KBM-7 (cell line): ENCODE results near the gene TCF7.
A peak's percentile ranks its signal among the peaks of the same experiment; 100 is the strongest.

Experiments used
- DNase-seq: peaks from one replicate; pipeline ENCODE4 v3.0.0-alpha.2; 2015
- in situ Hi-C: fragments of 300-500 bp; cut with MboI; formaldehyde crosslinking; loops from 2 replicates; pipeline ENCODE4 v1.14.3; 2020; ENCODE audit warnings: low sequenced_read_pairs, low pct_unique_long_range_greater_than_20kb, mixed read lengths

TCF7 gene

DNA sequence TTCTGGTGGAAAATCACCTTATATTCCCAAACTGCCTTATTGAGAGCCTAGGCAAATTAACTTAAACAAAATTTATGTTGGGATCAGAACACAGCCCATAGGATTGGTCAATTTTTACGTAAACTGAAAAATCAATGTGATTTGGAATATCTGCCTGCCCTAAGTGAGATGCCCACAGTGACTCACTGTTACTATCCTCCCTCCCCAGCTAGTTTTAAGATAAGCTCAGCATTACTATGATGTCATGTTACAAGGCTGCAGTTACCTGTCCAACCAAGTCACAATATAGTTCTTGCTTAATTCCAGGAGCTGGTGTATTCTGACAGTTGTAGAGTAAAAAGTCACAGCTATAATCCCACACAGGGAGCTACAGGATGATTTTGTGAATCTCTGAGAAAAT lies 39.2 kb downstream of the TCF7 start:
- in situ Hi-C loops: no loop called here
- no peak for DNase-seq

DNA sequence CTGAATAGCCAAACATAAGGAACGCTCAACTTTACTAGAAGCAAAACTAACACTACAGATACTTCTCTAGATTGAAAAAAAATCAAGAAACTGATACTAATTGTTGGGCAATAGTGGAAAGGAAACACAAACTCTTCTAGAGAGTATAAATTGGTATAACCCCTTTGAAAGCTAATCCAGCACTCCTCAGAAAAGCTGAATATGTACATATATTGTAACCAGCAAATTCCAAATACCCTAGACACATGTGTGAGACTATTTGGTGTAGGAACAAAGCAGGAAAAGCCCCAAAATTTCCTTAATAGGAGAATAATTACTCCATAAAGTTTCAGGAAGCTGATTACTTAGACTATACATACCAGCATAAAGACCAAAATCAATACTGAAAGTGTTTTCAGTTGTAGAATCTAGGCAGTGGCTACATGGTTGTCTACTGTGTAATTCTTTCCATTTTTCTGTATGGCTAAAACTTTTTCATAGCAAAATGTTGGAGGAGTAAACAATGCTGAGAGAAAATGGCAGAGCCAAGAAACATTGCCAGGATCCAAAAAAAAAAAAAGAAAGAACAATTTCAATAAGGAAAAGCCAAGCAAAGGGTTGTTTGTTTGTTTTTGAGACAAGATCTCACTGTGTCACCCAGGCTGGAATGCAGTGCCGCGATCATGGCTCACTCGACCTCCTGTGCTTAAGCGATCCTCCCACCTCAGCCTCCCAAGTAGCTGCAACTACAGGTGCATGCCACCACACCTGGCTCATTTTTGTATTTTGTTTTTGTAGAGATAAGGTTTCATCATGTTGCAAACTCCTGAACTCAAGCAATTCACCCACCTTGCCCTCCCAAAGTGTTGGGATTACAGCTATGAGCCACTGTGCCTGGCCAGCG lies 47.3 kb downstream of the TCF7 start:
- in situ Hi-C loops: no loop called here
- DNase-seq: no peak

DNA sequence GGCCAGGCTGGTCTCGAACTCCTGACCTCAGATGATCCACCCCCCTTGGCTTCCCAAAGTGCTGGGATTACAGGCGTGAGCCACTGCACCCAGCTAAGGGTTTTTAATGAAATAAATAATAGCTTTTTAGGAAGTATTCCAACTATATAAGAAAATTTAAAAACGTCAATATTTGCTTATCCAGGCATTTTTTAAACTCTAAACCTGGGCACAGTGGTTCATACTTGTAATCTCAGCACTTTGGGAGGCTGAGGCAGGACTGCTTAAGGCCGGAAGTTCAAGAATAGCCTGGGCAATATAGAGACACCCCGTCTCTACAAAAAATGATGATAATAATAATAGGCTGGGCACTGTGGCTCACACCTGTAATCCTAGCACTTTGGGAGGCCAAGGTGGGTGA lies 48.1 kb downstream of the TCF7 start:
- in situ Hi-C loops: no loop called here
- no peak for DNase-seq

DNA sequence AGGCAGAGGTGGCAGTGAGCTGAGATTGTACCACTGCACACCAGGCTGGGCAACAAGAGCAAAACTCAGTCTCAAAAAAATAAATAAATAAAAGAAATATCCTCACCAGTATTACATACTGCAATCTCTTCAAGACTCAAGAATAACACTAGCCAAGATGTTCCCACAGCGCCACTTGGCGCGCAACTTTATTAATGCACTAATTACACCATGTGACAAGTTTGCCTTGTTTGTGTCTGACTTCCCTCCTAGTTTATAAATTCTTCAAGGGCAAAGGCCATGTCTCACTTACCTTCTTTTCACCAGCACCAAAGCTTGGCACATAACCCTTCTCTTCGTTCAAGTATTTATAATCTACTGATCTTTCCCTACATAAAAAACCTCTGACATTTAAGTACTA lies 57.5 kb downstream of the TCF7 start:
- no peak for DNase-seq
- in situ Hi-C loops: no loop called here

DNA sequence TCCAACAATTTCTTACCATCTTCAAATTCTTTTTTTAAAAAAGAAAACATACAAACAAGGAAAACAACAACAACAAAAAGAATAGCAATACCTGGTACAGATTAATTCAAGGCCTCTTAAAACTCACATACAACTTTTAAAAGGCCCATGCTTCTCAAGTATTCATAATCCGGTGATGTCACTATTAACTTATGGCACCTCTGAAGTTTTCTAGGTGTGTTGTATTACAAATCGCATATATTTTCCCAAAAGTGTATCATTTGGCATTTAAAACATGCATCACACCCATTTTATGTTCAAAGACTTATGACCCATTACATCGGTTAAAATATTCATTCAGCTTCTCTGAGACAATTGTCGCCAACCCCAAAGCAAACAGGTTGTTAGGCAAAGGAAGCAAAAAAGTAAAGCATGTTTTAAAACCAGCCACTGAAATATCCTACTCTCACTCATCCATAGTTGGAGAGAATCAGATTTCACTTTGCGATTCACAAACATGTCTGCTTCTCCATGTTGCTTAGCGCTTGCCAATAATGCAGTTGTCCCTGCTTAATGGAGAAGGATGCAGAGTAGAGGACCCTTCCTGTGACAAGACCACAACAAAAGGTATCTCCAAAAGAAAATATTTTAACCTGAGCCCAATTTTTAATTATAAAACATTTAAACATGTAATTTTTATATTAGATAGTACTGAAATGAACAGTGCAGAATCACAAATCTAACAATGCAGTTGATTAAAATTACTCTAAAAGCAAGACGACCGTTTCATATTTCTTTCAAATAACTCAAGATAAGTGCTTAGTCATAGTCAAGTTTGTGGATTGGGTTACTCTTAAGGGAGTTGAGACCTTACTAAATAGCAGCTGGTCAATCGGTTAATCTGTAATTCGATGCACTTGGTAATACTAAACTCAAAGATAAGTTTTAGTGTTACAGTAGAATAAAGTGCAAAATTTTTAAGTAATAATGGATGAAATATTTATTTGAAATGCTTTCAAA lies 60.7 kb downstream of the TCF7 start:
- in situ Hi-C loops: no loop called here
- peak; percentile 37 for DNase-seq

DNA sequence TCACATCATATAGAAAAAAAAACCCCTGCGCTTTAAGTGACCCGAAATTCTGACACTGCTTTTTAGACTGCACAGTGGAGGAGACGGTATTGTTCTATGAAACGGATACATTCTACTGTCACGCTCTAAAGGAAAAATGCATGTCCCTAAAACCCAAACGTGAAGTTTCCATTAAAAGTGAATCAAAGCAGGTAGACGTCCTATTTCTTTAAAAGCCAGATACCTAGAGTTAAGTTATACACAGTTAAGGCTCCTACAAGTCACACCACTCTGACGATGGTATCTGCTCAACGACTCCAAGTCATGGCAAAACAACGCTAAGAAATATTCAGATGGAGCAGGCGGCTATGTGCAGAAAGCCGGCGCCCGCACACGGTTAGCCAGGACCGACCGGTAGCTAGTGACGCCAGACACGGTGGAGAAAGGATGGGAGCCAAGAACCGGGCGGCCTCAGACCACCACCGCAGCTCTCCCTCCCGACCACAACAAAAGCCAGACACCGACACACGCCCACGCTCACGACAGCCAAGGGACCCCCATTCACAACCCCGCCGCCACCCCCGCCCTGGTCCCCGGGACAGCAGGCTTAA lies 61.5 kb downstream of the TCF7 start:
- DNase-seq: peak; percentile 43
- in situ Hi-C loops: no loop called here

DNA sequence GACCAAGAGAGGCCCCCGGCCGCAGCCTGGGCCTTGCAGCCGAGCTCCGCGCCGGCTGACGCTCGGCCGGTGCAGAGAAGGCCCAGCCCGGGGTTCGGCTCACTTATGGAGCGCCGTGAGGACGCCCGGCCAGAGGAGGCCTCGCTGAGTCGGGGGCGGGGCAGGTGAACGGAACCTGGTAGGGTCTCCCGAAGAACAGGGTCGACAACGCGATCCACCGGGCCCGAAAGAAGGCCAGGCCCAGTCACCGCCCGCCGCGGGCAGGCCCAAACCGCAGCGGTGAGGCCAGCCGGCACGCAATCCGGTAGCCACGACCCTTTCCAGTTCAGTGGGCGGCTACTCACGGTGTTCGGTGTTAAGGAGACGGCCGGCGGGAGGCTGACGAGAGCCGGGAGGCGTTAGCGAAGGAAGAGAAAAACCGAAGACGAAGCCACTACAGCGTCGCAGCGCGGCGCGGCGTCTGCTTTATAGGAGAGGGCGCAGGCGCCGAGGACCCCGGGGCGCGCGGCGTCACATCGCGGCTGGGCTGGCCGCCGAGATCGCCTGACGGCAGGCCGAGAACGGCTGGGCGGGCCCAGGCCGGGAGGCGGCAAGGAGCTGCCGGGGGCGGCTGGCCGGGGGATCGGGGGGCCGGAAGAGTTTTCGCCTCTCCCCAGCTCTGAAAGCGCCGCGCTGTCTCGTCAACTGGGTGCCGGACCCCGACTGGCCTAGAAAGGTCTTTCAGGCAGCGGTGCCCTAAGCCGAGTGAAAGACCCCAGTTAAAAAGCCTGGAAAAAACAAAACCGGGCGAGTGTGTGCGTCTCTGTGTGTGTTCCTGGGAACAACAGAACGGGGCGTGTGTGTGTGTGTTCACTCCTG lies 62.3 kb downstream of the TCF7 start, which contains the start of gene SKP1:
TSS of gene SKP1 (minus strand) at position 440 of the 858 bp plus-strand sequence. CDS start 2,928 bp downstream, outside the sequence.
- in situ Hi-C loops: no loop called here
- peak; percentile 87 for DNase-seq

DNA sequence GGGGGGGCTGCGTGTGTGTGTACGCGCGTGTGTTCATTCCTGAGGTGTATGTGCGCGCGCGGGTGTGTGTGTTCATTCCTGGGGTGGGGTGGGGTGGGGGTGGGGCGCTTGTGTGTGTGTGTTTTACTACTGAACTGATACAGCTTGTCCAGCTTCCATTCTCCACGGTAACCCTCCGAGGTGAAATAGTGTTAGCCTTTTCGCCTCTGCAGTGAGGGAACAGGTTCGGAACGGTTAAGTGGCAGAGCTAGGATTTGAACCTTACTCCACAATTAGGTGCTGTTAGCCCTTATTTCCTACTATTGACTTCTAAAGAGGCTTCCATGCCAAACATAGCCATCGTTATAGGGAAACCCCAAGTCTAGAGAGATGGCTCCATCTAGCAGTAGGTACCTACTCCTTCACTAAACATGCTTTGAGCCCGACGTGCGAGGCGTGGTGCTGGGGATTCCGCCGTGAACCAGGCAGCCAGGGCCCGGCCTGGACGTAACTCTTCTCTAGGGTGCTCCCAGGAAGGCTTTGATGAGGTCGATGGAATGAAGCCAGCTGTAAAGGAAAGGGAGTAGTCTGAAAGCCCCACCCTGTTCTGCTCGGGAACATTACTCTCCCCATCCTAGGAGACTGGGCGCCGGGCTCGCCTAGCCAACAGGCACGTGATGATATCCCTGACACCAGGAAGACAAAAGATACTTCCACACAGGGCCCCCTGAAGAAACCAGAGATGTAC lies 63.1 kb downstream of the TCF7 start:
- in situ Hi-C loops: no loop called here

DNA sequence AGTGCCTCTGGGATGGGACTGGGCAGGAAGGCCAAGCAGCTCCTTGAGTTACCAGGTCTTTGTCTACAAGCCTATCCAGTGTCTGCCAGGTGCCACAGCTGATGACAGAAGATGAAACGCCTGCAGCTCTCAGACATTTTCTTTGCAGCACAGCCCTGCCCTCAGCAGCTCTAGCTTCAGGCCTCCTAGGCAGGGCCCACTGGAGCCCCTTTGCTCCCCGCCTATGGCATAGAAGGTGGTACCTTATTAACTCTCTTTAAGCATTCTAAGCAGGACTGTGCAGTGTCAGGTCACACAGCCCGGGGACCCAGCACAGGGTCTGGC lies 63.6 kb downstream of the TCF7 start:
- in situ Hi-C loops: no loop called here

More for the DNA sequence above, 63.1 kb downstream of the TCF7 start:
- no peak for DNase-seq

DNA sequence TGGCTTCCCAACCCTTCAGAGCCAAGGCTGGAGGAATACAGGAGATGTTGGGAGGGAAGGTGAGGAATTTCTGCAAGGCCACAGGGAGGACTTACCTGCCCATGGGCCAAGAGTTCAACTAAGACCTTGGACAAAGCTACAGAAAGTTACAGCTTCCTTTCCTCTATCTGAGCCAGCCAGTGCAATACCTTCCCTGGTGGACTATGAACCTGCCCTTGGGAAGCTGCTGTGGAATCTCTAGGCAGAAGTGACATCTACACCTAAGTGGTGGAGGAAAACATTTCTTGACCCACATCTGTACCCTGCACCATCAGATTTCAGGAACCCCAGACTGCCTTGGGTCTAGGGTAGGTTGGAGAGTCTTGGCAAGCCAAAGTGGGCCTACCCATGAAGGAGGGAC lies 69.0 kb downstream of the TCF7 start:
- in situ Hi-C loops: no loop called here

More for the DNA sequence above, 63.6 kb downstream of the TCF7 start:
- no peak for DNase-seq

DNA sequence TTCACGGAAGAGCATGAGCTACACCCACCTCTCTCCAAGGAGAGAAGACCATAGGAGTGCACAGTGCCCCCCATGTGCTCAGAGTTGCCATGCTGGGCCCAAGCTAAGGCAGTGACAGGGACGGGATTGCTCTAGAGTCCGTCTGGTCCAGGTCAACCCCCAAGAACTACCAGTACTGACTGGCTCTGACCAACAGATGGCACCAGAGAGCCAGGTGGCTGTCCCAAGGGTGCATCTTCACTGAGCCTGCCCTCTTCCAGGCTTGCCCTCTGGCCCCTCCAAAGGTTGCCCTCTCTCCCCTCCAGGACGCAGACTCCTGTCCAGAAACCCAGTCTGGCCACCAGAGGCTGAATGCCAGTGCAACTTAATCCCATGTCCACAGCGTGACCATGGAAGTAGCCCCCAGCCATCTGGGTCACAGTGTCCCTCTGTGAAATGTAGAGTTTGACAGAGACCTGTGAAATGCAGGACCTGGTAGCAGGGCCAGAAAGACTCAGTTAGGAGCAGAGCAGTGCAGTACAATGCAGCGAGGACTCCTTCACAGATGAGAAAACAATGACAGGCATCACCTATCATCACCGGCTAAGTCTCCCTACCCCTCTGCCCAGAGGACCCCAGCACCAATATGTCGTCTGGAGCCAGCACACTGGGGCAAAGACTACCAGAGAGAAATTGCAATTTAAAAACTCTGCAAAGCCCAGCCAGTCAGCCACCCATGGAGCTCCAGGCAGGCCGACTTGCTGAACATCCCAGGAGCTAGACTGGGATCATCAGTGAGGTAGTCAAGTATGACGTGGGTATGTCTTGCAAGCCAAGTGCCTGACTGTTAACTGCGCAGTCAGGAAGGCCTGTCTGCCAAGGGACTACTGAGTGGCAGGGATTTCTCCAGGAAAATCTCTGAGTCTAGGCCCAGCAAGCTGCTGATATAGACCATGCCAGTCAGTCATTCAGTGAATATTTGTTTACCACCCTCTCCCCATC lies 70.0 kb downstream of the TCF7 start:
- in situ Hi-C loops: no loop called here
- peak; percentile 71 for DNase-seq

More for the DNA sequence above, 69.0 kb downstream of the TCF7 start:
- no peak for DNase-seq

DNA sequence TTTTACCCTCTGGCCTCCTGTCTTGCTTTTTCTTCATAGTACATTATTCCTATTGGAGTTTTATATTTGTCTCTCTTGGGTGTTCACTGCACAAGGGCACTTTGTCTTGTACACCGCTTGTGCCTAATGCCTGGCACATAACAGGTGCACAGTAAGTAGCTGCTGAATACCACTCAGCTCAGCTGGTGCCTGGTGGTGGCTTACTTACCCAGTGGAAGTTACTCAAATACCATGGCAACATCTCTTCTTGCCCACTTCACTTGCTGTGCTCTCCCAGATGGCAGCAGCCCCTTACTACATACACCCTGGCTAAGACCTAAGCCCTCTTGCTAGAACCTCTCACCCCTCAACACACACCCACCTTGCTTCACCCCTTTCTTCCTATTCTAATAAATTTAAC lies 73.6 kb downstream of the TCF7 start:
- DNase-seq: no peak
- in situ Hi-C loops: no loop called here

DNA sequence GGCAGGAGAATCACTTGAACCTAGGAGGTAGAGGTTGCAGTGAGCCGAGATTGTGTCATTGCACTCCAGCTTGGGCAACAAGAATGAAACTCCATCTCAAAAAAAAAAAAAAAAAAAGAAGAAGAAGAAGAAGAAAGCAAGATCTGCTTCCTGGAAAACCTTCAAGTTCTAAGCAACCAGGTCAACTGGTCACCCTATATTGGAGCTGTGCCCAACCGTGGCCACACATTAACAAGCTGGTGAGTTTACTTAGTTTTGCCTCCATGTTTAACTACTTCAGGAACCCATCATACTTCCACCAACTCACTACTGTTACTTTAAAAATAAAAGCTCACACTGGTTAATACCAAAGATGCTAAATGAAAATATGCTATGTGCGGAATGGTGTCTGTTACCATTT lies 74.5 kb downstream of the TCF7 start:
- in situ Hi-C loops: no loop called here
- no peak for DNase-seq

DNA sequence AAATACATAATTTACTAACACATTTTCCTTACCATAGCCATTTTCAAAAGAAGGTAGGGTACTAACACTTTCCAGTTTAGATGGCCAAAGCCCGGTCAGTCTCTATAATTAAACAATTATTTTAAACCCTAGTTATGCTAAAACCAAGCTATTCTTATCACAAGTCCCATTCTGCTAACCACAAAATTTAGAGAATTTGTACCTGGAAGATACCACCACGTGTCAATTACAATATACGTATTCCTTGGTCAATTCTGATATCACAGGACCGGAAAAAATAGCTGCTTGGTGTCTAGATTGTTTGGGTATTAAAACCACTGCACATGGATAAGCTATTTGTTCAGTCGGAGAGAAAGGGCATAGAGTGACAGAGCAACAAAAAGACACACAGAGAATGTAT lies 81.2 kb downstream of the TCF7 start:
- in situ Hi-C loops: no loop called here
- no peak for DNase-seq
